ENCODE results near the gene SCLY.

Gene SCLY

GRCh38 chr2:238131761-238132462 lies 71.1 kb downstream of the SCLY start:
- Histone ChIP-seq H3K4me1 (ENCODE audit: control insufficient read depth, insufficient read depth, low read length) (peaks cover 8% of the 10 kb centered on the region), H3K27me3 (replicated peaks; ENCODE audit: control insufficient read depth, insufficient read depth, low read length) (no peaks in the 10 kb centered on the region)
- DNase-seq (ENCODE audit: low read depth): no peak

GRCh38 chr2:238132463-238133450 lies 72.0 kb downstream of the SCLY start:
- peaks cover 11% of the 10 kb centered on the region for H3K4me1 ChIP-seq (ENCODE audit: control insufficient read depth, insufficient read depth, low read length)
- no peaks in the 10 kb centered on the region for H3K27me3 ChIP-seq (replicated peaks; ENCODE audit: control insufficient read depth, insufficient read depth, low read length)
- no peak overlapping the region for H3K9ac ChIP-seq (ENCODE audit: low read length)
- no peak overlapping the region for H3K4me3 ChIP-seq (ENCODE audit: low read length)
- DNase-seq (ENCODE audit: low read depth): no peak
- no peaks in the 10 kb centered on the region for H3K36me3 ChIP-seq (ENCODE audit: control insufficient read depth, insufficient read depth, low read length, severe bottlenecking)
- no peaks in the 10 kb centered on the region for H3K9me3 ChIP-seq (ENCODE audit: control insufficient read depth, low read length)

More at GRCh38 chr2:238131761-238132462, 71.1 kb downstream of the SCLY start:
- no peak overlapping the region for H3K9ac ChIP-seq (ENCODE audit: low read length)
- no peaks in the 10 kb centered on the region for H3K9me3 ChIP-seq (ENCODE audit: control insufficient read depth, low read length)
- H3K4me3 ChIP-seq (ENCODE audit: low read length): no peak overlapping the region
- H3K36me3 ChIP-seq (ENCODE audit: control insufficient read depth, insufficient read depth, low read length, severe bottlenecking): no peaks in the 10 kb centered on the region

- Histone ChIP-seq H3K9ac (ENCODE audit: low read length) (no peak overlapping the region), H3K4me3 (ENCODE audit: low read length) (no peak overlapping the region), H3K4me1 (ENCODE audit: control insufficient read depth, insufficient read depth, low read length) (peaks cover 12% of the 10 kb centered on the region), H3K27me3 (replicated peaks; ENCODE audit: control insufficient read depth, insufficient read depth, low read length) (no peaks in the 10 kb centered on the region), H3K9me3 (ENCODE audit: control insufficient read depth, low read length) (no peaks in the 10 kb centered on the region), H3K36me3 (ENCODE audit: control insufficient read depth, insufficient read depth, low read length, severe bottlenecking) (no peaks in the 10 kb centered on the region)
- no peak for DNase-seq (ENCODE audit: low read depth)
Observed at GRCh38 chr2:238133499-238134392, 72.9 kb downstream of the SCLY start.

DNA sequence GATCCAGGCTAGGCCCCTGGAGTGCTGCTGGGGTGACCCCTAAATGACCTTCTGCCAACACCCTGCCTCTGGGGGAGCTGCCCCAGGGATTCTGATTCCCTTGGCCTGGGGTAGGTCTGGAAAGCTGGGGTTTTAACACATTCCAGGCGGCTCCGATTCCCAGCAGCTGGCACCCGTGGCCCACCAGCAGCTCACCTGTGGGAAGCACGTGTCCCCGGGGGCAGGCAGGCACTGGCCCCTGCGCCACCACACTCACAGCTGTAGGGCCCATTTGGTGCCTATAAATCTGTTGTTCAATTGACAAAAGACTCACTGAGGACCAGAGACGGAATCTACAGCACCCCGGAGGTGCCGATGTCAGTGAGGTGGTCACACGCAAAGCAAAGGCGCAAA lies 73.6 kb downstream of the SCLY start:
- Histone ChIP-seq H3K4me3 (ENCODE audit: low read length) (no peak overlapping the region), H3K4me1 (ENCODE audit: control insufficient read depth, insufficient read depth, low read length) (peaks cover 12% of the 10 kb centered on the region), H3K9ac (ENCODE audit: low read length) (no peak overlapping the region), H3K27me3 (replicated peaks; ENCODE audit: control insufficient read depth, insufficient read depth, low read length) (no peaks in the 10 kb centered on the region), H3K9me3 (ENCODE audit: control insufficient read depth, low read length) (no peaks in the 10 kb centered on the region), H3K36me3 (ENCODE audit: control insufficient read depth, insufficient read depth, low read length, severe bottlenecking) (no peaks in the 10 kb centered on the region)
- DNase-seq (ENCODE audit: low read depth): no peak

- Histone ChIP-seq H3K9ac (ENCODE audit: low read length) (no peak overlapping the region), H3K9me3 (ENCODE audit: control insufficient read depth, low read length) (no peaks in the 10 kb centered on the region), H3K36me3 (ENCODE audit: control insufficient read depth, insufficient read depth, low read length, severe bottlenecking) (no peaks in the 10 kb centered on the region), H3K4me1 (ENCODE audit: control insufficient read depth, insufficient read depth, low read length) (peaks cover 12% of the 10 kb centered on the region), H3K27me3 (replicated peaks; ENCODE audit: control insufficient read depth, insufficient read depth, low read length) (no peaks in the 10 kb centered on the region), H3K4me3 (ENCODE audit: low read length) (no peak overlapping the region)
- no peak for DNase-seq (ENCODE audit: low read depth)
Observed at GRCh38 chr2:238135601-238136150, 74.9 kb downstream of the SCLY start.

DNA sequence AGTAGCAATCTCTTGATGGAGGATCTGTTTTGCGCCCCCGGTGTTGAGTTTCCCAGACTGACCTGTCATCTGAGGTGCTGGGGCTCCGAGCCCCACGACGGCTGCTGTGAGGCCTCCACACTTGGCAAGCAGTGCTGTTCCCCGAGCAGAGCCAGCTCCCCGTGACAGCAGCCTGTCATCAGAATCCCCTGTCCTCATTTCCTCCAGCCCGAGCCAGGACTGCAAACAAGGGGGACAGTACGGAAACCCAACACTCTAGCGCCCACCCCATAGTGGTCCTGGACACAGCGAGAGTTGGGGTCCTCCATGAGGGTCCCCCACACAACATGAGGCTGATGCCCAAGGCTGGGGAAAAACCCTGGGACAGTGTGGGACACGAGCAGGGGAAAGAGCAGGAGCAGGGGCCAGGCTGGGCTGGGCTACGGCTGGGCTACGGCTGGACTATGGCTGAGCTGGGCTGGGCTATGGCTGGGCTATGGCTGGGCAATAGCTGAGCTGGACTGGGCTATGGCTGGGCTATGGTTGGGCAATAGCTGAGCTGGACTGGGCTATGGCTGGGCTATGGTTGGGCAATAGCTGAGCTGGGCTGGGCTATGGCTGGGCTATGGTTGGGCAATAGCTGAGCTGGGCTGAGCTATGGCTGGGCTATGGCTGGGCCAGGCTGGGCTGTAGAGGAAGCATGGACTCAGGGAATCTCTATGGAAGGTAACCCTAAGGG lies 76.2 kb downstream of the SCLY start:
- peak; percentile 58 for DNase-seq (ENCODE audit: low read depth)
- peak overlapping the region; percentile 49 for H3K4me3 ChIP-seq (ENCODE audit: low read length)
- peak overlapping the region; percentile 71 for H3K9ac ChIP-seq (ENCODE audit: low read length)
- H3K4me1 ChIP-seq (ENCODE audit: control insufficient read depth, insufficient read depth, low read length): peaks cover 12% of the 10 kb centered on the region
- no peaks in the 10 kb centered on the region for H3K27me3 ChIP-seq (replicated peaks; ENCODE audit: control insufficient read depth, insufficient read depth, low read length)
- H3K9me3 ChIP-seq (ENCODE audit: control insufficient read depth, low read length): no peaks in the 10 kb centered on the region
- H3K36me3 ChIP-seq (ENCODE audit: control insufficient read depth, insufficient read depth, low read length, severe bottlenecking): no peaks in the 10 kb centered on the region

GRCh38 chr2:238137885-238138284 lies 77.1 kb downstream of the SCLY start:
- no peak overlapping the region for H3K9ac ChIP-seq (ENCODE audit: low read length)
- no peaks in the 10 kb centered on the region for H3K36me3 ChIP-seq (ENCODE audit: control insufficient read depth, insufficient read depth, low read length, severe bottlenecking)
- DNase-seq (ENCODE audit: low read depth): no peak
- H3K27me3 ChIP-seq (replicated peaks; ENCODE audit: control insufficient read depth, insufficient read depth, low read length): no peaks in the 10 kb centered on the region
- H3K9me3 ChIP-seq (ENCODE audit: control insufficient read depth, low read length): no peaks in the 10 kb centered on the region
- peaks cover 12% of the 10 kb centered on the region for H3K4me1 ChIP-seq (ENCODE audit: control insufficient read depth, insufficient read depth, low read length)
- H3K4me3 ChIP-seq (ENCODE audit: low read length): no peak overlapping the region

DNA sequence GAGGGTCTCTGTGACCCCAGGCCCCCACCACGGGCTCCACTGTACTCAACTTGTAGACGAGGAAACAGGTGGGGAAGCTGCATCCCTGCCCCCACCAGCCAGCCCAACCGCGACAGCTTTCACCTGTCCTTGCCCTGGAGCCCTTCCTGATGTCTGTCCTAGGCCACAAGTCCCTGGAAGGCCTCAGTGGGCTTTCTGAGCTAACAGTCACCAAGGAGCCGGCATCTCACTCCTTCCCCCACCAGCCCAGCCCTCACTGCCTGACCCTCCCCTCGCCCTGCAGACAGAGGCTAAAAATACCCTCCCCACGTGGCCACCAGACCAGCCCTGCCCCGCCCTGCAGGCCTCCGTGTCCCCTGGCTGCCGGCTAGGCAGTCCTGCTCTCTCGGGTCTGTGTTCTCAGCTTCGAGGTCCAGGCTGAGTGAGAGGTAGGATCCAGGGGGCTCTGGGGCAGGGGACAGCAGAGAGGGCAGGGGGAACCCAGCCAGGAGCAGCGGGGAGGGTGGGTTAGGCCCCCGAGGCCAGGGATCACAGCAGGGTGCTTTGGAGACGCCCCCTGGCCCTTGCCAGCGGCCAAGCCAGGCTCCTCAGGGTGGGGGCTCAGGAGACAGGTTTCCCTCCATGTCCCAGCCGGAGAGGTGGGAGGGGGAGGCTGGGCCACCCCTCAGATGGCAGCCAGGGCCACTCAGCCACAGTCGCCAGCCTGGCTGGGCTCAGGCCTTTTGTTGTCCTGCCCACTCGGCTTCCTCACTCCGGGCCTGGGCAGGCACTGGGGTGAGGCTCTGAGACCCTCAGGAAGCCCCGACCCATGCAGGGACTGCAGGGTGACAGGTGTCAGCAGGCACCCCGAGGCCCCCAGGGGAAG lies 77.8 kb downstream of the SCLY start, which contains the start of gene KLHL30:
KLHL30 (plus strand) TSS at position 338 of the 865 bp plus-strand sequence. CDS start 2,087 bp downstream, outside the sequence.
- peaks cover 16% of the 10 kb centered on the region for H3K4me1 ChIP-seq (ENCODE audit: control insufficient read depth, insufficient read depth, low read length)
- no peak for DNase-seq (ENCODE audit: low read depth)
- H3K4me3 ChIP-seq (ENCODE audit: low read length): no peak within 1 kb of the TSS
- H3K36me3 ChIP-seq (ENCODE audit: control insufficient read depth, insufficient read depth, low read length, severe bottlenecking): no peaks in the 10 kb centered on the region
- H3K9me3 ChIP-seq (ENCODE audit: control insufficient read depth, low read length): no peaks in the 10 kb centered on the region
- no peaks in the 10 kb centered on the region for H3K27me3 ChIP-seq (replicated peaks; ENCODE audit: control insufficient read depth, insufficient read depth, low read length)
- H3K9ac ChIP-seq (ENCODE audit: low read length): no peak within 1 kb of the TSS

- Histone ChIP-seq H3K9ac (ENCODE audit: low read length) (no peak overlapping the region), H3K4me1 (ENCODE audit: control insufficient read depth, insufficient read depth, low read length) (peaks cover 21% of the 10 kb centered on the region), H3K27me3 (replicated peaks; ENCODE audit: control insufficient read depth, insufficient read depth, low read length) (no peaks in the 10 kb centered on the region), H3K9me3 (ENCODE audit: control insufficient read depth, low read length) (no peaks in the 10 kb centered on the region), H3K4me3 (ENCODE audit: low read length) (no peak overlapping the region), H3K36me3 (ENCODE audit: control insufficient read depth, insufficient read depth, low read length, severe bottlenecking) (no peaks in the 10 kb centered on the region)
- no peak for DNase-seq (ENCODE audit: low read depth)
Observed at GRCh38 chr2:238139196-238140039, 78.6 kb downstream of the SCLY start.

Data from adipocyte (in vitro differentiated cells).